GM23248 (cell line): Measurements from ENCODE around the gene MELK.

Experiments
- EZH2 ChIP-seq: fragments of 200-600 bp; sonication (generic); IDR thresholded peaks from 2 replicates; pipeline ENCODE4 v1.6.1; 2018; ENCODE audit warnings: antibody characterized with exemption, mild to moderate bottlenecking; ENCODE audit not compliant: insufficient read depth, poor library complexity, severe bottlenecking
- EZH2phosphoT487 ChIP-seq: fragments of 200-600 bp; sonication (generic); IDR thresholded peaks from 2 replicates; pipeline ENCODE4 v1.6.1; 2018; ENCODE audit warnings: antibody characterized with exemption, moderate library complexity, mild to moderate bottlenecking, low read depth; ENCODE audit not compliant: insufficient read depth

GRCh38 chr9:36550135-36550534 is 22.6 kb upstream of the MELK start:
- TF ChIP-seq EZH2 (no peak), EZH2phosphoT487 (no peak)
